Heart right ventricle (tissue), 16 donors: ENCODE measurements around the gene GPR18. TPM values are rescaled to one million over a fixed set of nuclear protein-coding genes. Genes with fewer than 3 reads are reported as not detected.
A peak's percentile ranks its signal among the peaks of the same experiment; 100 is the strongest.

Experiments used
- ATAC-seq, 8 donors: fragments of 200-7000 bp; cut with Tn5 transposase; one replicate each; pipeline ENCODE4 v1.9.1; 2020; ENCODE audit warnings: mild to moderate bottlenecking in 8 of 8, moderate library complexity in 8 of 8, moderate number of reproducible peaks in 1 of 8
- DNase-seq, 2 donors: peaks; one replicate each; pipeline ENCODE4 v3.0.0-alpha.2; 2020
- H3K27ac ChIP-seq, 10 donors: fragments of 200-600 bp; sonication (generic) in 2 of 10; one replicate each; pipeline versions ENCODE4 v1.5.0 to v1.8.0; 2020 to 2022; ENCODE audit warnings: mild to moderate bottlenecking in 3 of 10
- H3K27me3 ChIP-seq, 7 donors: fragments of 200-600 bp; one replicate each; pipeline ENCODE4 v1.8.0; 2021 to 2022; ENCODE audit warnings: mild to moderate bottlenecking in 2 of 7
- H3K36me3 ChIP-seq, 9 donors: fragments of 200-600 bp; sonication (generic) in 1 of 9; one replicate each; pipeline versions ENCODE4 v1.5.0 to v1.8.0; 2020 to 2022; ENCODE audit warnings: mild to moderate bottlenecking in 2 of 9
- H3K4me1 ChIP-seq, 9 donors: fragments of 200-600 bp; sonication (generic) in 1 of 9; one replicate each; pipeline versions ENCODE4 v1.5.0 to v1.8.0; 2020 to 2022; ENCODE audit warnings: mild to moderate bottlenecking in 4 of 9
- H3K4me3 ChIP-seq, 10 donors: fragments of 200-600 bp; sonication (generic) in 2 of 10; one replicate each; pipeline versions ENCODE4 v1.5.0 to v1.8.0; 2020 to 2022; ENCODE audit warnings: mild to moderate bottlenecking in 7 of 10, moderate library complexity in 2 of 10
- H3K9me3 ChIP-seq, 11 donors: fragments of 200-600 bp in 10 of 11; sonication (generic) in 2 of 11; one replicate each; pipeline versions ENCODE4 v1.5.0 to v1.8.0; 2013 to 2022; ENCODE audit warnings: mild to moderate bottlenecking in 2 of 11, control low read depth in 1 of 11, moderate library complexity in 1 of 11
- WGBS, 2 donors: extraction: QIAGEN DNeasy Blood & Tissue Kit; methylation state at CpG; one replicate each; pipeline ENCODE4 v1.1.7; 2013; ENCODE audit warnings: inconsistent platforms in 1 of 2; 5-methylcytosine and 5-hydroxymethylcytosine counted together
- intact Hi-C, 10 donors: fragments of 100-400 bp; cut with DNase I; formaldehyde crosslinking; loops; one replicate each; pipeline versions ENCODE4 v1.11.1 to v1.14.2; 2022
- polyA plus RNA-seq, 2 donors: library from polyadenylated mRNA; stranded (reverse); fragments of 200-250 nt; gene quantifications; one replicate each; pipeline ENCODE4 v1.2.3, GENCODE V29; 2013
- total RNA-seq, 10 donors: library from RNA; stranded (reverse); fragmentation: NEBNext Ultra II Directional in 3 of 10; extraction: Animal tissue kit (Norgen Biotek cat#: 25700) in 3 of 10; gene quantifications; one replicate each; pipeline versions ENCODE4 v1.2.1 to v1.2.4, GENCODE V29; 2021 to 2023
- TF ChIP-seq, protein P1 (sequence below), 9 donors: fragments of 200-600 bp; sonication (generic) in 2 of 9; IDR thresholded peaks; one replicate each; pipeline versions ENCODE4 v1.5.0 to v1.8.0; 2021 to 2022; ENCODE audit warnings: antibody characterized with exemption in 9 of 9, mild to moderate bottlenecking in 5 of 9, moderate library complexity in 1 of 9
- donor health status: Arrhythmogenic right ventricular cardiomyopathy.
- donor health status: ischemic (EF 13 %, LVEDD 7.1; RV severe dilation, severe dysfunction).
- donor health status: healthy with polysubstance abuse.
- donor health status: DM: no; HTN: yes; CAD: no.
- donor health status: DM: no; HTN: no; CAD: no.
- donor health status: ischemic (EF 25% LVEDD 6.9; RV normal size, moderate dysfunction).
- donor health status: ischemic (EF 25% LVEDD 5.7; RV mildly dilated, moderate dysfunction).
- donor health status: healthy.
- donor health status: DM: yes; HTN: yes; CAD: no.
- donor health status: Ischemic cardiomyopathy.
- donor health status: ischemic (EF 35%, LVEDD 5.7; RV mildly dilated, moderate dysfunction).
- donor health status: nonischemic (EF 11% LVEDD 7.7; RV severe dilation, severe dysfunction).
- donor health status: DM: yes; HTN: yes; CAD: no.
- donor health status: PGD.
- donor health status: ischemic (EF 29% LVEDD 5.4; RV normal size, mild dysfunction).
- donor health status: nonischemic (EF 23%, LVEDD 6.1; RV moderate dilation, normal function).

The GPR18 gene
- total and polyA plus RNA-seq, 12 donors: 0.95 TPM; not detected in 11

- intact Hi-C loops: no loop called here
- H3K4me1 ChIP-seq: peaks cover 2 to 82% (median 55%) of the 10 kb centered on the region in 9 donors
- no peaks in the 10 kb centered on the region for H3K27me3 ChIP-seq
- ATAC-seq: peak in 6 of 8 donors; percentile 27 to 65 (median 50)
- H3K27ac ChIP-seq: peak overlapping the region in 8 of 10 donors; percentile 8 to 83 (median 74)
- 67 to 72% methylated on average over 6 of the region's 6 CpGs for WGBS, 2 donors
- TF ChIP-seq, protein P1, sequence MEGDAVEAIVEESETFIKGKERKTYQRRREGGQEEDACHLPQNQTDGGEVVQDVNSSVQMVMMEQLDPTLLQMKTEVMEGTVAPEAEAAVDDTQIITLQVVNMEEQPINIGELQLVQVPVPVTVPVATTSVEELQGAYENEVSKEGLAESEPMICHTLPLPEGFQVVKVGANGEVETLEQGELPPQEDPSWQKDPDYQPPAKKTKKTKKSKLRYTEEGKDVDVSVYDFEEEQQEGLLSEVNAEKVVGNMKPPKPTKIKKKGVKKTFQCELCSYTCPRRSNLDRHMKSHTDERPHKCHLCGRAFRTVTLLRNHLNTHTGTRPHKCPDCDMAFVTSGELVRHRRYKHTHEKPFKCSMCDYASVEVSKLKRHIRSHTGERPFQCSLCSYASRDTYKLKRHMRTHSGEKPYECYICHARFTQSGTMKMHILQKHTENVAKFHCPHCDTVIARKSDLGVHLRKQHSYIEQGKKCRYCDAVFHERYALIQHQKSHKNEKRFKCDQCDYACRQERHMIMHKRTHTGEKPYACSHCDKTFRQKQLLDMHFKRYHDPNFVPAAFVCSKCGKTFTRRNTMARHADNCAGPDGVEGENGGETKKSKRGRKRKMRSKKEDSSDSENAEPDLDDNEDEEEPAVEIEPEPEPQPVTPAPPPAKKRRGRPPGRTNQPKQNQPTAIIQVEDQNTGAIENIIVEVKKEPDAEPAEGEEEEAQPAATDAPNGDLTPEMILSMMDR (IDR thresholded peaks at IDR 0.05): no peak
- no peak for DNase-seq
- peaks cover 0 to 6% (median 0%) of the 10 kb centered on the region in 9 donors for H3K36me3 ChIP-seq
- peaks cover 0 to 13% (median 0%) of the 10 kb centered on the region in 11 donors for H3K9me3 ChIP-seq
- no peak overlapping the region for H3K4me3 ChIP-seq
Measured at GRCh38 chr13:99220199-99220935, 37.8 kb downstream of the GPR18 start.

GRCh38 chr13:99218969-99219368, 39.2 kb downstream of the GPR18 start:
- Histone ChIP-seq H3K4me3 (no peak overlapping the region), H3K4me1 (peaks cover 2 to 82% (median 64%) of the 10 kb centered on the region in 9 donors), H3K27me3 (no peaks in the 10 kb centered on the region), H3K36me3 (peaks cover 0 to 6% (median 0%) of the 10 kb centered on the region in 9 donors), H3K9me3 (peaks cover 0 to 13% (median 0%) of the 10 kb centered on the region in 11 donors), H3K27ac (peak overlapping the region in 9 of 10 donors; percentile 29 to 83 (median 74))
- TF ChIP-seq, protein P1 (IDR thresholded peaks at IDR 0.05): no peak
- 88 to 92% methylated on average over 2 of the region's 2 CpGs for WGBS, 2 donors
- DNase-seq: no peak
- intact Hi-C loops: loop anchor here in 2 of 10 donors (5.0 kb wide), 1 partner anchor 43 kb away; no protein-coding TSS in a partner anchor
- no peak for ATAC-seq

GRCh38 chr13:99218545-99218944, 39.6 kb downstream of the GPR18 start:
- WGBS, 2 donors: 10 to 21% methylated on average over 6 of the region's 6 CpGs
- peaks cover 0 to 13% (median 0%) of the 10 kb centered on the region in 11 donors for H3K9me3 ChIP-seq
- peak overlapping the region in 9 of 10 donors; percentile 29 to 83 (median 74) for H3K27ac ChIP-seq
- DNase-seq: peak; percentile 75 to 81
- peak; percentile 40 to 93 (median 78) for ATAC-seq
- no peaks in the 10 kb centered on the region for H3K27me3 ChIP-seq
- TF ChIP-seq, protein P1 (IDR thresholded peaks at IDR 0.05): peak in 3 of 9 donors; percentile 16 to 20 (median 17)
- H3K4me1 ChIP-seq: peaks cover 2 to 80% (median 64%) of the 10 kb centered on the region in 9 donors
- H3K4me3 ChIP-seq: no peak overlapping the region
- H3K36me3 ChIP-seq: peaks cover 0 to 6% (median 0%) of the 10 kb centered on the region in 9 donors
- intact Hi-C loops: loop anchor here in 2 of 10 donors (5.0 kb wide), 1 partner anchor 44 kb away; no protein-coding TSS in a partner anchor

- H3K27me3 ChIP-seq: no peaks in the 10 kb centered on the region
- H3K9me3 ChIP-seq: peaks cover 0 to 8% (median 0%) of the 10 kb centered on the region in 11 donors
- peaks cover 2 to 76% (median 63%) of the 10 kb centered on the region in 9 donors for H3K4me1 ChIP-seq
- TF ChIP-seq, protein P1 (IDR thresholded peaks at IDR 0.05): no peak
- intact Hi-C loops: loop anchor here in 2 of 10 donors (5.0 kb wide), 1 partner anchor 44 kb away; no protein-coding TSS in a partner anchor
- H3K27ac ChIP-seq: peak overlapping the region in 9 of 10 donors; percentile 11 to 83 (median 74)
- H3K4me3 ChIP-seq: no peak overlapping the region
- peaks cover 0 to 7% (median 0%) of the 10 kb centered on the region in 9 donors for H3K36me3 ChIP-seq
- peak in 3 of 8 donors; percentile 15 to 37 (median 35) for ATAC-seq
- no peak for DNase-seq
Measured at GRCh38 chr13:99218126-99218525, 40.1 kb downstream of the GPR18 start.
